ENCODE results near the gene BTN1A1.
"Not testable (repeated sequence)": the region's sequence is repeated elsewhere in the genome, so short reads cannot be mapped to it uniquely, and the experiment has no call there.

The BTN1A1 gene

GRCh38 chr6:26495281-26495680, 4.8 kb upstream of the BTN1A1 start:
- no peak for TF ChIP-seq CTCF (IDR thresholded peaks at IDR 0.05)
- no peak for TF ChIP-seq ZFX (IDR thresholded peaks at IDR 0.05; ENCODE audit: borderline replicate concordance)
- H3K27ac ChIP-seq: no peak overlapping the region

GRCh38 chr6:26497610-26498009, 2.5 kb upstream of the BTN1A1 start:
- H3K27ac ChIP-seq: no peak overlapping the region
- TF ChIP-seq CTCF (IDR thresholded peaks at IDR 0.05): no peak
- TF ChIP-seq ZFX (IDR thresholded peaks at IDR 0.05; ENCODE audit: borderline replicate concordance): no peak

GRCh38 chr6:26501482-26501986, 1.4 kb downstream of the BTN1A1 start:
- TF ChIP-seq CTCF (IDR thresholded peaks at IDR 0.05): no peak
- TF ChIP-seq ZFX (IDR thresholded peaks at IDR 0.05; ENCODE audit: borderline replicate concordance): no peak
- no peak overlapping the region for H3K27ac ChIP-seq

- no peak overlapping the region for H3K27ac ChIP-seq
- no peak for TF ChIP-seq CTCF (IDR thresholded peaks at IDR 0.05)
- TF ChIP-seq ZFX (IDR thresholded peaks at IDR 0.05; ENCODE audit: borderline replicate concordance): no peak
Observed at GRCh38 chr6:26502165-26502564, 2.1 kb downstream of the BTN1A1 start.

GRCh38 chr6:26502626-26503025, 2.5 kb downstream of the BTN1A1 start:
- no peak for TF ChIP-seq ZFX (IDR thresholded peaks at IDR 0.05; ENCODE audit: borderline replicate concordance)
- no peak for TF ChIP-seq CTCF (IDR thresholded peaks at IDR 0.05)
- H3K27ac ChIP-seq: no peak overlapping the region

- H3K27ac ChIP-seq: no peak overlapping the region
- TF ChIP-seq ZFX (IDR thresholded peaks at IDR 0.05; ENCODE audit: borderline replicate concordance) (no peak), CTCF (IDR thresholded peaks at IDR 0.05) (no peak)
Observed at GRCh38 chr6:26507658-26508057, 7.6 kb downstream of the BTN1A1 start.

- not testable (repeated sequence) for H3K27ac ChIP-seq
Observed at GRCh38 chr6:26511033-26511432, 10.9 kb downstream of the BTN1A1 start.

GRCh38 chr6:26514984-26515383, 14.9 kb downstream of the BTN1A1 start:
- TF ChIP-seq ZFX (IDR thresholded peaks at IDR 0.05; ENCODE audit: borderline replicate concordance): no peak
- TF ChIP-seq CTCF (IDR thresholded peaks at IDR 0.05): no peak

More at GRCh38 chr6:26514984-26515383, 14.9 kb downstream of the BTN1A1 start:
- no peak overlapping the region for H3K27ac ChIP-seq

Data from 22Rv1 (cell line).